ENCODE data around the gene SLC38A9.

The SLC38A9 gene

DNA sequence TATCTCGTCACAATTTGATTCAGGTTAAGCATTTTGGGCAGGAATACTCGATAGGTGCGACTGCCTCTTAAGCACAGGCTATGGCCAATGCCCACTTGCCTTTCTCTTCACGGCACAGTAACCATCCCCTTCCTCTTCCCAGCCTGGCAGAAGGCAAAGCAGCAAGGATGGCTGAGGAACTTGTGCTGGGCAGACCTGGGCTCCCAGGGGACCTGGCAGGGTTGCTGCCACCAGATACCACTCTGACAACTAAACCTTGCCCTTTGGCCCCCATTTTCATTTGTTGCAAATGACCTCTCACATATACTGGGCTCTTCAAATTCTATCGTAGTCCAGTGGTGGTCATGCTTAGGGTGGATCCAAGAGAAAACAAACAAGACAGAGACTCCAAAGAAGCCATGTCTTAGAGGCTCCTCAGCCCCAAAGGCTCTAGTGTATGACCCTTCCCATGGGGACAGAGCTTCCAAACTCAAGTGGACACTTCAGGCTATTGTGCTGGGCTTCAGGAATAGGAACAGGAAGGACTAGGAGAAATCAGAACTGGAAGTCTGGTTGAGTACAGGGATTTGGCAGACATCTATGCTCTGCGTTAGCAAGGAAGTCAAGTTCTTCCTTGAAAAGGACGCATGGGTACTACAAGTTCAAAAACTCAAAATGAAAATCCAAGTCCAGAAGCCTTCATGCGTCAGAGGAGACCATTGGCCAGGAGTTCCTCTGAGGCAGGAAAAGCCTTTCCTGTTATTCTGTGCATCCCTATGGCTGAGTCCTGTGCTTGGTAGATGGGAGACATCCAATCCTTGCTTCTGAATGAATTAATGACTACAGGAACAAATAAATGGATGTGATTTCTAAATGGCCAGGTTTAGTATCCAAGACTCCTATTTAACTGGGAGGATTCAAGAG lies 112.7 kb downstream of the SLC38A9 start:
- H3K27ac ChIP-seq (ENCODE audit: low read depth, low read length) = no peak overlapping the region
- H3K9me3 ChIP-seq (ENCODE audit: control insufficient read depth, insufficient read depth, low read length) = no peaks in the 10 kb centered on the region
- H3K36me3 ChIP-seq (ENCODE audit: control insufficient read depth, insufficient read depth, low read length) = no peaks in the 10 kb centered on the region
- no peaks in the 10 kb centered on the region for H3K27me3 ChIP-seq (ENCODE audit: control insufficient read depth, insufficient read depth, low read length)
- no peak overlapping the region for H3K9ac ChIP-seq (ENCODE audit: low read depth, low read length)
- H3K4me3 ChIP-seq (ENCODE audit: low read depth, low read length) = no peak overlapping the region
- peaks cover 30% of the 10 kb centered on the region for H3K4me1 ChIP-seq (ENCODE audit: control insufficient read depth, insufficient read depth, low read length)

DNA sequence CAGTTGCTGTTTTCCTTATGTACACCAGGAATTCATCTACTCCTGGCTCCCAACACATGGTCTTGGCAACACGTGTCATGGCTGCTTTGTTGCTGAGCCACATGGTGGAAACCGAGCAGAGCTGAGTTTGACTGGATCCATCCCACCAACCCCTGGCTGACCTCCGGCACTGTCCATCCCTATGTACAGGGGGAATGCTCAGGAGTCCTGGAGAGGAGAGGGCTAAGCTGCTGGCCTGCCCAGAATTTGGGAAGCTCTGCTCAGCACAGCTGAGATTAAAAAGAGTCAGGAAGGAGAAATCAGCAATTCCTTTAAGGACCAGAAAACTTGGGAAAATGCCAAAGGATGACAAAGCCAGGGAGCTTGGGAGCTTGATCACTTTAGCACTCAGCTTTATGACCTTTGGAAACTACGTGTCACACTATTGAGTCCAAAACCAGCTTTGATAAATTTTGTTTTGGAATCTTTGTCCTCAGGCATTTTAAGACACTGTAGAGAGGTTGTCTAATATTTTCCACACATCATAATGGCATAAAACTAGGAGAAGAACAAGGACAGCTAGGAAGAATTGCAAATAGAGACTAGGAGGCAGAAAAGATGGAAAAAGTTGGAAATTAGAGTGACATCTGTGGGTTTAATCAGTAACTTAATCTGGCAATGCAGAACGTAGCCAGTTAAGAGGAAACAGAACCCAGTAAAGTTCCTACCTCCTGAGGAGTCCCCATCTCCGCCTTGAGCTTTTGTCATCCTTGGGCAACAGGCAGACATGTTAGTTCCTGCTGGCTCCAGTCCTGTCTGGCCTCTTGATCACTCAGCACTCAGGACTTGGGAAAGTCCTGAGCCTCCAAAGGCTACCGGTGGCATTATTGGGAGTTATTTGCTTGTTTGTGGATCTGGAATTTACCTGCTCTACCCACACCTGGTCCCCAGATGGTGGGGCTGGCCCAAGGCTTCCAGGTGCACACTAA lies 114.8 kb downstream of the SLC38A9 start:
- Histone ChIP-seq H3K27me3 (ENCODE audit: control insufficient read depth, insufficient read depth, low read length) (no peaks in the 10 kb centered on the region), H3K4me3 (ENCODE audit: low read depth, low read length) (no peak overlapping the region), H3K9me3 (ENCODE audit: control insufficient read depth, insufficient read depth, low read length) (no peaks in the 10 kb centered on the region), H3K36me3 (ENCODE audit: control insufficient read depth, insufficient read depth, low read length) (no peaks in the 10 kb centered on the region), H3K9ac (ENCODE audit: low read depth, low read length) (no peak overlapping the region), H3K4me1 (ENCODE audit: control insufficient read depth, insufficient read depth, low read length) (peaks cover 10% of the 10 kb centered on the region; the same call in 1 of the 2 replicates), H3K27ac (ENCODE audit: low read depth, low read length) (no peak overlapping the region)

DNA sequence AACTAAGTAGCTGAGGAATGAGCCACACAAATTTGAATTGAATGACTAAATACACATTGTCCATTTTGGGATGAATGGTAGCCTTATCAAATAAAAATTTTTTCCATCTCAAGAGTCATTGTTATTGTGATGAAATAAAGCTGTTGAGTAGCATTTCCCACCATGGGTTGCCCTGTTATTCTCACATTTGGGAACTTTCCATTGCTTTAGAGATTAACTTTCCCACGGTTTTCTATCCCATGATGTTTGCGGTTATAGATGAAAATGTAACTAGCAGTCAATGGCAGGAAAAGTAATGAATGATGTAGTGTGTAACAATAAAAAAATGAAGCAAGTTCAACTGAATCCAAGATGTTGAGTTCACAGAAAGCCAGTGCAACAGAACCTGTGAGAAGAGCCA lies 117.5 kb downstream of the SLC38A9 start:
- H3K27me3 ChIP-seq (ENCODE audit: control insufficient read depth, insufficient read depth, low read length) = no peaks in the 10 kb centered on the region
- no peak overlapping the region for H3K4me3 ChIP-seq (ENCODE audit: low read depth, low read length)
- no peaks in the 10 kb centered on the region for H3K36me3 ChIP-seq (ENCODE audit: control insufficient read depth, insufficient read depth, low read length)
- no peak overlapping the region for H3K27ac ChIP-seq (ENCODE audit: low read depth, low read length)
- H3K9ac ChIP-seq (ENCODE audit: low read depth, low read length) = no peak overlapping the region
- no peaks in the 10 kb centered on the region for H3K9me3 ChIP-seq (ENCODE audit: control insufficient read depth, insufficient read depth, low read length)
- H3K4me1 ChIP-seq (ENCODE audit: control insufficient read depth, insufficient read depth, low read length) = no peaks in the 10 kb centered on the region

DNA sequence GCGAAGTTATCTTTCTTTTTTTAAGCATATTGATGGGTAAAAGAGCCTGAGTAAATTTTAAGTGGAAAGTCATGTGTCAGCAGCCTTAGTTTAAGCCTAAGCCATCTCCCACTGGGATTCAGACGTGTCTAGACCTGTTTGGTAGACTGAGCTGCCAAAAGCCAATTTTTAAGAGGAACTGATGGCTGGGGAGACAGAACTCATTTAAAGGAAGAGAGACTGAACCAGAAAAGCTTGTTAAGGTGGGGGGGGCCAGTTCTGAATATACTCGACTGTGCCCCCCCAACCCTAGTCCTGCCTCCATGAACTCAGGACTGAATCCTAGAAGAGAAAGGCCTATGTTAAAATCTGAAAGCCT lies 119.0 kb downstream of the SLC38A9 start:
- no peaks in the 10 kb centered on the region for H3K9me3 ChIP-seq (ENCODE audit: control insufficient read depth, insufficient read depth, low read length)
- no peaks in the 10 kb centered on the region for H3K27me3 ChIP-seq (ENCODE audit: control insufficient read depth, insufficient read depth, low read length)
- H3K4me3 ChIP-seq (ENCODE audit: low read depth, low read length) = no peak overlapping the region
- no peak overlapping the region for H3K9ac ChIP-seq (ENCODE audit: low read depth, low read length)
- no peak overlapping the region for H3K27ac ChIP-seq (ENCODE audit: low read depth, low read length)
- H3K4me1 ChIP-seq (ENCODE audit: control insufficient read depth, insufficient read depth, low read length) = no peaks in the 10 kb centered on the region
- H3K36me3 ChIP-seq (ENCODE audit: control insufficient read depth, insufficient read depth, low read length) = no peaks in the 10 kb centered on the region

DNA sequence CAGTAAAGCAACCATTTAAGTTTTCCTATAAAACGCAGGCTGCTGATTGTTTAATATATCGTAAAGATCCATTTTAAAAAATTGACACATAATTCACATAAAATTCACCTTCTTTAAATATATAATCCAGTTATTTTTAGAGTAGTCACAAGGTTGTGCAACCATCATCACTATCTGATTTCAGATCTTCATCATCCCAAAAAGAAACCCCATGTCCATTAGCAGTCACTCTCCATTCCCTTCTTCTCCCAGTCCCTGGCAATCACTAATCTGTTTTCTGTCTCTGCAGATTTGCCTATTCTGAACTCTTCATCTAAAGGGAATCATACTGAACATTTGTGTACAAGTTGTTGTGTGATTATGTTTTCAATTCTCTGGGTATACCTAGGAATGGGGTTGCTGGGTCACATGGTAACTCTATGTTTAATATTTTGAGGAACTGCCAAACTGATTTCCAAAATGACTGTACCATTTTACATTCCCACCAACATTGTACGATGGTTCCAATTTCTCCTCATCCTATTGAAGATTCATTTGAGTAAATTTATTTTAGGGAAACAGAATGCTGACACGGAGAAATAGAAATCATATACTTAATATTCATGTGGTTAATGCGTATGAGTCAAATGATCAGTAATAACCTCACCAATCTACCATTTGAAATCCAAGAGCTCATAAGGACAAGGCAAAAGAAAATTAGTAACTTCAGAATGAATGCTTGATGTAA lies 119.6 kb downstream of the SLC38A9 start:
- no peak overlapping the region for H3K9ac ChIP-seq (ENCODE audit: low read depth, low read length)
- H3K27ac ChIP-seq (ENCODE audit: low read depth, low read length) = no peak overlapping the region
- H3K9me3 ChIP-seq (ENCODE audit: control insufficient read depth, insufficient read depth, low read length) = no peaks in the 10 kb centered on the region
- no peaks in the 10 kb centered on the region for H3K27me3 ChIP-seq (ENCODE audit: control insufficient read depth, insufficient read depth, low read length)
- H3K4me3 ChIP-seq (ENCODE audit: low read depth, low read length) = no peak overlapping the region
- no peaks in the 10 kb centered on the region for H3K36me3 ChIP-seq (ENCODE audit: control insufficient read depth, insufficient read depth, low read length)
- no peaks in the 10 kb centered on the region for H3K4me1 ChIP-seq (ENCODE audit: control insufficient read depth, insufficient read depth, low read length)

DNA sequence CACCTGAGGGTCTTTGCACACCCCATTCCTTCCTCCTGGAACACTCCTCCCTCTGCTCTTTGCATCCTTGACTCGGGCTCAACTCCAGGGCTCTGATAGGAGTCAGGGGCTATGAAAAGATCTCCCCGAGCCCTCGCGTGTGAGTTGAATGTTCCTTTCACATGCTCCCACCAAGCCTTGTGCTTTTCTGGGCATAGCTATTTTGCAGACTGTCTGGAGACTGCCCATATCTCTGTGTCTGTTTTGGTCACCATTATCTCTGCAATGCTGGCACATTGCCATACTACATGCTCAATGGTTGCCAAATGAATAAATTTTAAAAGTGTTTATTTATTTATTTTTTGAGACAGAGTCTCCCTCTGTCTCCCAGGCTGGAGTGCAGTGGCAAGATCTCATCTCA lies 120.4 kb downstream of the SLC38A9 start:
- H3K4me3 ChIP-seq (ENCODE audit: low read depth, low read length) = no peak overlapping the region
- no peak overlapping the region for H3K27ac ChIP-seq (ENCODE audit: low read depth, low read length)
- no peaks in the 10 kb centered on the region for H3K36me3 ChIP-seq (ENCODE audit: control insufficient read depth, insufficient read depth, low read length)

DNA sequence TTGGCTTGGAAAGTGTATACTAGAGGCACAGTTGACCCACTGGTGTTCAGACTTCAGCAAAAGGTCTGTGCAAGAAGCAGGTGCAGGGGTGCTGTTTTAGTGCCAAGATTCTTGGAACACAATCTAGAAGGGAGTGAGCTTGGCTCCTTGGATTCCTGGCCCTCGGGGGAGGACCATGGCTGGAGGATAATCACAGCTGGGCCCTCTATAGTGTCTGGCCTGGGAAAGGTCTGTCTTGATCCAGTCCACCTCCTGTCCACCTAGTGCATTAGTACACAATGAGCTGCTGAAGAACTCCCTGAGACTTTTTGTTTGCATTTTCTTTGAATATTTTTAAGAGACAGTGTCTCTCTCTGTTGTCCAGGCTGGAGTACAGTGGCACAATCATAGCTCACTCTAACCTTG lies 126.9 kb downstream of the SLC38A9 start:
- Histone ChIP-seq H3K4me3 (ENCODE audit: low read depth, low read length) (no peak overlapping the region), H3K9ac (ENCODE audit: low read depth, low read length) (no peak overlapping the region), H3K9me3 (ENCODE audit: control insufficient read depth, insufficient read depth, low read length) (no peaks in the 10 kb centered on the region), H3K36me3 (ENCODE audit: control insufficient read depth, insufficient read depth, low read length) (no peaks in the 10 kb centered on the region), H3K27me3 (ENCODE audit: control insufficient read depth, insufficient read depth, low read length) (no peaks in the 10 kb centered on the region), H3K4me1 (ENCODE audit: control insufficient read depth, insufficient read depth, low read length) (peaks cover 6% of the 10 kb centered on the region), H3K27ac (ENCODE audit: low read depth, low read length) (no peak overlapping the region)

More for the DNA sequence above, 120.4 kb downstream of the SLC38A9 start:
- no peaks in the 10 kb centered on the region for H3K4me1 ChIP-seq (ENCODE audit: control insufficient read depth, insufficient read depth, low read length)
- H3K9ac ChIP-seq (ENCODE audit: low read depth, low read length) = no peak overlapping the region
- no peaks in the 10 kb centered on the region for H3K9me3 ChIP-seq (ENCODE audit: control insufficient read depth, insufficient read depth, low read length)
- no peaks in the 10 kb centered on the region for H3K27me3 ChIP-seq (ENCODE audit: control insufficient read depth, insufficient read depth, low read length)

DNA sequence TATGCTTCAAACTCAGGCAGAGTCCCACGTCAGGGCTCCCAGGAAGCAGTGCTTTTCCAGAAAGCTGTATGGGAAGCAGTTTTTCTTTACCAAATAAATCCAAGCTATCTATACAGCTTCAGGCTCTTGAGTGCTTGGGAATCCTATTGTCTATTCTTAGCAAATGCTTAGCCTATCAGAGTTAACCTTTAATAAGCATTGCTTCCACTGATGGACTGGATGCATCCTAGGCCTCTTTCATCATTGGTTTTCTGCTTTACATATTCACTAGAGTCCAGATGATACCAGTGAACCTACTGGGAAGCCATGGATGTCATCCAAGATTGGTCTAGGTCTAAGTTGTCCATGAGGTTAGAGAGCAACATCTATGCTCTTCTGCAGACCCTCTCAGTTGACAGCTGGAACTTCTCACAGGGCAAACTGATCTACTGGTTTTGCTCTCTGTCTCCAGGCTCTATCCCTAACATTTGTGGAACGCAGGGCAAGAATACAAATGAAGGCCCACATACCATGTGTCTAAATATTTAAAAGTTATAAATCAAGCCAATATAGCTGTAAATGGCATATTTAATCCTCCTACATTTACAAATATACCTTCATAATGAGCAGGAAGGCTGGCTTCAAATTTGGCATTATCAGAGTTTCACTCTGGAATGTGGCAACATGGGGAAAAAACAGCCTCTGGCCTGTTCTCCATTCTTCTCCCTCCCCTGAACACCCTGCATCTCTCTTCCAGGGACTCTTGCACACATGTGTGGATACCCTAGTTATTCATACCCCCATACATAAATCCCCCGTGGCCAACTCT lies 127.5 kb downstream of the SLC38A9 start:
- Histone ChIP-seq H3K27ac (ENCODE audit: low read depth, low read length) (no peak overlapping the region), H3K9me3 (ENCODE audit: control insufficient read depth, insufficient read depth, low read length) (no peaks in the 10 kb centered on the region), H3K4me3 (ENCODE audit: low read depth, low read length) (no peak overlapping the region), H3K27me3 (ENCODE audit: control insufficient read depth, insufficient read depth, low read length) (no peaks in the 10 kb centered on the region), H3K36me3 (ENCODE audit: control insufficient read depth, insufficient read depth, low read length) (no peaks in the 10 kb centered on the region), H3K4me1 (ENCODE audit: control insufficient read depth, insufficient read depth, low read length) (peaks cover 6% of the 10 kb centered on the region), H3K9ac (ENCODE audit: low read depth, low read length) (no peak overlapping the region)

DNA sequence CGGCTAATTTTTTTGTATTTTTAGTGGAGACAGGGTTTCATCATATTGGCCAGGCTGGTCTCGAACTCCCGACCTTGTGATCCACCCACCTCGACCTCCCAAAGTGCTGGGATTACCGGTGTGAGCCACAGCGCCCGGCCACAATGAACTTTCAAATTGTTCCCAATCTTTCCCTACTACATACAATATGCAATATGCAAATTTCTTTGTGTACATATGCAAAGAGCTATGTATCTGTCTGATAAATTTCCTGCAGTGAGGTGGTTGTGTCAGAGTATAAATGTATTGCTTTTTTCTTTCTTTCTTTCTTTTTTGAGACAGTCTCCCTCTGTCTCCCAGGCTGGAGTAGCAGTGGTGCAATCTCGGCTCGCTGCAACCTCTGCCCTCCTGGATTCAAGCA lies 128.5 kb downstream of the SLC38A9 start:
- Histone ChIP-seq H3K9me3 (ENCODE audit: control insufficient read depth, insufficient read depth, low read length) (no peaks in the 10 kb centered on the region), H3K27me3 (ENCODE audit: control insufficient read depth, insufficient read depth, low read length) (no peaks in the 10 kb centered on the region), H3K4me1 (ENCODE audit: control insufficient read depth, insufficient read depth, low read length) (peaks cover 8% of the 10 kb centered on the region), H3K27ac (ENCODE audit: low read depth, low read length) (no peak overlapping the region), H3K4me3 (ENCODE audit: low read depth, low read length) (no peak overlapping the region), H3K9ac (ENCODE audit: low read depth, low read length) (no peak overlapping the region), H3K36me3 (ENCODE audit: control insufficient read depth, insufficient read depth, low read length) (no peaks in the 10 kb centered on the region)

DNA sequence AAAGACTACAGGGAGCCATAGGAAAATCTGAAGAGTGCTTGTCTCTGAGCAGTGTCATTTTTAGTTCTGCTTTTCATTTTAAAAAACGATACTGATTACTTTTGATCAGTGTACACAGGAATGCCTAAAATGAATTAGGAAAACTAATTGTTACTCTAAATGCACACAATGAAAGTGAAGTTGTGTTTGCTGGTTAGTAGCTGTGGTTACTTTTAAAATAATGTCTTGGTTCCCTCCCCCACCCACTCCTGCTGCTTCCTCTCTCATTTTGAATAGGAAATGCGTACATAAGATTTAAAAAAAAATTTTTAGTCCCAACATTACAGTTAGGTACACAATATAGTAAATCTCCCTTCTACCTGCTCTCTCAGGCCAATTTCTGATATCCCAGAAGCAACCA lies 129.9 kb downstream of the SLC38A9 start:
- Histone ChIP-seq H3K9me3 (ENCODE audit: control insufficient read depth, insufficient read depth, low read length) (no peaks in the 10 kb centered on the region), H3K4me1 (ENCODE audit: control insufficient read depth, insufficient read depth, low read length) (peaks cover 11% of the 10 kb centered on the region), H3K36me3 (ENCODE audit: control insufficient read depth, insufficient read depth, low read length) (no peaks in the 10 kb centered on the region), H3K9ac (ENCODE audit: low read depth, low read length) (no peak overlapping the region), H3K27me3 (ENCODE audit: control insufficient read depth, insufficient read depth, low read length) (no peaks in the 10 kb centered on the region), H3K4me3 (ENCODE audit: low read depth, low read length) (no peak overlapping the region), H3K27ac (ENCODE audit: low read depth, low read length) (no peak overlapping the region)
